Stomach (tissue), 4 donors: ENCODE results near the gene TMEM51.

Source experiments
- CTCF ChIP-seq, 7 experiments: fragments of 450-650 bp in 4 of 7; fragments of 200-600 bp in 3 of 7; sonication (generic) in 3 of 7; IDR thresholded peaks; one replicate each; pipeline ENCODE4 v1.5.1; 2016 to 2019; ENCODE audit warnings: antibody characterized with exemption in 7 of 7, control low read depth in 2 of 7, mild to moderate bottlenecking in 1 of 7
- POLR2A ChIP-seq, 4 donors: fragments of 450-650 bp; IDR thresholded peaks; one replicate each; pipeline ENCODE4 v1.6.1; 2016; ENCODE audit warnings: antibody characterized with exemption in 4 of 4, control low read depth in 2 of 4, mild to moderate bottlenecking in 1 of 4, moderate library complexity in 1 of 4

- TF ChIP-seq CTCF (IDR thresholded peaks at IDR 0.05) (no peak), POLR2A (IDR thresholded peaks at IDR 0.05) (no peak)
These were observed 5.5 kb upstream of the TMEM51 start for GRCh38 chr1:15148004-15148403.
